ENCODE measurements around the gene GRM8.

Gene GRM8

DNA sequence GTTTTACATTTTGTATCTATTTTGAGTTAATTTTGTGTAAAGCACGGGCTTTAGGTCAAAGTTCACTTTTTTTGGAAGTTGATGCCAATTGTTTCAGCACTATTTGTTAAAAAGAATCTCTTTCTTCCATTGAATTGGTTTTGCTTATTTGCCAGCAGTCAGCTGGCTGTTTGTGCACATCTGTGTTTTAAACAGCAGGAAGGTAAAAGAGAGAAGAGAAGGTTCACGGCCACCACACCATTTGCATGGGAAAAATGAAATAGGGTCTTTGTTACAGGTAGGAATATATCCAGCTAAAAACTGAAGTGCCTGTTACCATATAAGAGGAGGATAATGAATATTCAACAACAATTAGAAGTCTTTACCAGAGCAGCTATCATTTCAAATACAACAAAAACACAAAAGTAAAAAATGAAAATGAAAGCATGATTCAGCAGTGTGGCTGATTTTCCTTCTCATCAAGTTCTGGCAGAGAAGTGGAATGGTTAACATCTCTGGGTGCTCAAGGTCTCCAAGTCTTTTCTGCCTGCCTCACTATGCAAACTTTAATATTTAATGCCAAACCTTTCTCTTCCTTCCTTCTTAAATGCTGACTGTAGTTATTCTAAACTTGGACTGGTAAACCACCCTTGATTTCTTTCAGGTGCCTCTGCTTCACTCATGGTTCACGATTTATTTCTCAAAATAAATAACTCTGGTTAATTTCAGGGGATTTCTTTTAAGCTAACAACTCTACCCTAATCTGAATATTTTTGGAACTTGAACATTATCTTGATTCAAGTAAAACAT is 841.5 kb downstream of the GRM8 start:
- DNase-seq, result no peak

DNA sequence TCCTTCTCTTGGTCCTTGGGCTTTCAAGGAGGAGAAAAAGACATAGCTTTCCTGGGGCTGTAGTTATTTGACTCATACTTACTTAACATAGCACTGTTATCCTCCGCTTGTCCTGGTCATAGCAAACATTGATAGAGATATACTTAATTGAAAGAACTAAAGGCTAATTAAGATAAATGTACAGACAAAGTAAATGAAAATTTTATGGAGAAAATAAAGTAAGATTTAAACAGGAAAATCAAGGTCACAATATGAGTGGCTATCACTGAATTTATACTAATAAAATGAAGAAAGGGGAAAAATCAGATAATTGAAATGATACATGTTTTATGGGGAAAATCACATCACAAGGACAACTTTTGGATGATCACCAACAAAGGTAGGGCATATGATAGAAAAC is 849.7 kb downstream of the GRM8 start:
- no peak for DNase-seq

DNA sequence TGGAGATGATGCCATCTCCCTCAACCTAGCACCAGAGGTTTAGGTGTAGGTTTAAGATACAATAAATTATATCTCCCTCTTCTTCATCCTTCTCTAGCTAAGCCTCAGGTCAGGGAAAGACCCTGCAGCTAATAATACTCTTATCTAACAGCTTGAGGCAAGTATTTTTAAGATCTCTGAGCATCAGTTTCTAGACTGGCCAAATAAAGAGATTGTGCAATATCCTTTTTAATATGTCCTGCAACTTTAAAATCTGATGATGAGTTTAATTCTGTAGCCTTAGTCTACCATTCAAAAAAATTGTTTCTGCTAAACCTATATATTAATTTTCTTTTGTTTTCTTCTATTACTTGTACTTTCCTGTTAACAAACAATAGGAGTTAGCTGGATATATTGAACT is 850.8 kb downstream of the GRM8 start:
- DNase-seq, result no peak

DNA sequence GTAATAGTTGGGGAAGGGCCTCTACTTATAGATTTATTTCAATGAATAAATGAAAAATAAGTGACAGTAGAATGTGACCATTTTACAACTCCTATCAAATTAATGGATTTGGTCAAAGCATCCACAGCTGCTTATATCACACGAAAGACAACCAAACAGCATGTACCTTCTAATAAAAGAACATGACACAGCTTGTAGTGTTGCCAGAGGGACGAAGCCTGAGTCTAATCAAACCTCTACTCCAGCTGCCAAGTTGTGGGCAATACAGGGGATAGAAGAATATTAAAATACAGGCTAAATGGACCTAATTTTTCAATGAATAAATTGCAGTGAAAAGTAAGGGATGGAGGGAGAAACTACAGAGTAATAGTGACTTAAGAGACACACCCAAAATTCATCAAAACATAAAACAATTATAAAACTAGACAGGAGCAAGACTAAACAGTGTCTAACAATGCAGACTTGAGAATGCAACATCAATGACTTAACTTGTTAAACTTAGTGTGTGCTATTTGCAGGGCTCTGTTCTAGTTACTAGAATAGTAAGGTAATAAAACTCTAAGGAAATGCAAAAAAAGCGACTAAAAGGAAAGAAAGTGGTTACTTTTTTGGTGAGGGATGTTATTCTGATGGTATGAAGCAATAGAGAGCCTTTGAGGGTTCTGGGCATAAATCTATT is 853.8 kb downstream of the GRM8 start:
- no peak for DNase-seq

DNA sequence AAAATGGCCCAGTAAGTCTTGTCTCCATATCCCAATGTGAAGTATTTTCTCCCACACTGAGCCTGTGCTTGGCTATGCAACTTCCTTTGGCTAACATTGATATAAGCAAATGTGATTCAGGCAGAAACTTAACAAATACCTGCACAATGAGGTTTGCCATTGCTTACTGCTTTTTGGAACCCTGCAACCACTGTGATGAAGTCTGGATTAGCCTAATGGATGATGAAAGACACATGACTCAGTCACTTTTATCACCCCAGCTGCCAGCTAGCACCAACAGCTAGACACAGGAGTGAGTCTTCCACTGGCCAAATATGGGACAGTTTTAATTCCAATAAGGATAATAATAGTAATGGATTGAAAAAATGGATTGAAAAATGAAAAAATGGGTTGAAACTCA is 854.5 kb downstream of the GRM8 start:
- no peak for DNase-seq

DNA sequence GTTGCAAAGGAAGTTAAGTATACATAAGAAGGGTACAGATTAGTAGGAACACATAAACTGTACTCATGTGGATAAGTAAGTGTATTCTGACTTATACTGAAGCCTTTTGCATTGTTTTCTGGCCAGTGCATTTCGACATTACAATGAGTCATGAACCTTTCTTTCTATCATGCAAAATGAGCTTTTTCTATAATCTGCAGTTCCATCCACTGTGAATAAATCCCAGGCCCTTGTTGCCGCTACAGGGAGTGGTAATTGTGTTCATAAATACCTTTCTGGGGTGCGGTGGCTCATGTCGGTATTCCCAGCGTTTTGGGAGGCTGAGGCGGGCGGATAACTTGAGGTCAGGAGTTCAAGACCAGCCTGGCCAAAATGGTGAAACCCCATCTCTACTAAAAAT is 858.3 kb downstream of the GRM8 start:
- no peak for DNase-seq
